ENCODE data around the gene SPDYE9. TPM values are rescaled to one million over a fixed set of nuclear protein-coding genes. Genes with fewer than 3 reads are reported as not detected.
"Not testable (repeated sequence)": the region's sequence is repeated elsewhere in the genome, so short reads cannot be mapped to it uniquely, and the experiment has no call there.

The SPDYE9 gene
- total RNA-seq (2013) = not detected
- polyA plus RNA-seq (not detected), polyA minus RNA-seq (not detected in 2 replicates), total RNA-seq (0 reads per million in 11 experiments)

- H3K4me3 ChIP-seq (replicated peaks in 1 of 3; ENCODE audit: low read depth in 2 of 3, low read length in 3 of 3); H3K4me3 Mint-ChIP-seq; H3K9me3 ChIP-seq (replicated peaks in 1 of 2; ENCODE audit: control insufficient read depth in 1 of 2, insufficient read depth in 1 of 2, low read length in 2 of 2); H4K20me1 ChIP-seq (ENCODE audit: insufficient read depth, low read length); H3K9me3 Mint-ChIP-seq; DNase-seq; H3K79me2 ChIP-seq (ENCODE audit: insufficient read depth, low read length); H3K27ac ChIP-seq (ENCODE audit: low read depth in 1 of 2, low read length in 2 of 2); H2AFZ ChIP-seq (ENCODE audit: insufficient read depth, low read depth, low read length, poor library complexity, severe bottlenecking); H3K9ac ChIP-seq (ENCODE audit: insufficient read depth, low read length, poor library complexity, severe bottlenecking); H3K27ac Mint-ChIP-seq; H3K4me2 ChIP-seq (replicated peaks; ENCODE audit: extremely low read depth, low read length, poor library complexity, severe bottlenecking); H3K27me3 ChIP-seq (ENCODE audit: control insufficient read depth in 2 of 2, insufficient read depth in 2 of 2, low read length in 2 of 2); H3K36me3 Mint-ChIP-seq; H3K4me1 ChIP-seq (ENCODE audit: control insufficient read depth in 1 of 2, insufficient read depth in 2 of 2, low read length in 2 of 2); H3K4me1 Mint-ChIP-seq; intact Hi-C loops (cut with micrococcal nuclease); H3K36me3 ChIP-seq (replicated peaks in 1 of 2; ENCODE audit: control insufficient read depth in 1 of 2, insufficient read depth in 2 of 2, low read length in 2 of 2); H3K27me3 Mint-ChIP-seq (ENCODE audit: low read depth in 3 of 3): not testable (repeated sequence)
- WGBS (ENCODE audit: insufficient coverage) = no CpG with 5 or more reads among the region's 8 CpGs
Observed at GRCh38 chr7:73085938-73086337, at the start of gene SPDYE9. SPDYE9 (minus strand) TSS chr7:73086038; CDS start chr7:73084238, 1,800 bp downstream.

GRCh38 chr7:73134866-73135265, 49.0 kb upstream of the SPDYE9 start:
- H3K27ac Mint-ChIP-seq; H3K27me3 Mint-ChIP-seq (ENCODE audit: low read depth in 3 of 3); DNase-seq; H3K4me3 Mint-ChIP-seq; H3K9me3 Mint-ChIP-seq; H3K27me3 ChIP-seq (ENCODE audit: control insufficient read depth in 2 of 2, insufficient read depth in 2 of 2, low read length in 2 of 2); H4K20me1 ChIP-seq (ENCODE audit: insufficient read depth, low read length); H3K27ac ChIP-seq (ENCODE audit: low read depth in 1 of 2, low read length in 2 of 2); H3K4me2 ChIP-seq (replicated peaks; ENCODE audit: extremely low read depth, low read length, poor library complexity, severe bottlenecking); H3K9me3 ChIP-seq (replicated peaks in 1 of 2; ENCODE audit: control insufficient read depth in 1 of 2, insufficient read depth in 1 of 2, low read length in 2 of 2); intact Hi-C loops (cut with micrococcal nuclease); H3K79me2 ChIP-seq (ENCODE audit: insufficient read depth, low read length); H2AFZ ChIP-seq (ENCODE audit: insufficient read depth, low read depth, low read length, poor library complexity, severe bottlenecking); H3K4me1 Mint-ChIP-seq; H3K36me3 ChIP-seq (replicated peaks in 1 of 2; ENCODE audit: control insufficient read depth in 1 of 2, insufficient read depth in 2 of 2, low read length in 2 of 2); H3K4me1 ChIP-seq (ENCODE audit: control insufficient read depth in 1 of 2, insufficient read depth in 2 of 2, low read length in 2 of 2); H3K4me3 ChIP-seq (replicated peaks in 1 of 3; ENCODE audit: low read depth in 2 of 3, low read length in 3 of 3); H3K9ac ChIP-seq (ENCODE audit: insufficient read depth, low read length, poor library complexity, severe bottlenecking); H3K36me3 Mint-ChIP-seq: not testable (repeated sequence)
- no CpG with 5 or more reads among the region's 2 CpGs for WGBS (ENCODE audit: insufficient coverage)

- H2AFZ ChIP-seq (ENCODE audit: insufficient read depth, low read depth, low read length, poor library complexity, severe bottlenecking); H3K4me1 Mint-ChIP-seq; H3K27me3 ChIP-seq (ENCODE audit: control insufficient read depth in 2 of 2, insufficient read depth in 2 of 2, low read length in 2 of 2); H4K20me1 ChIP-seq (ENCODE audit: insufficient read depth, low read length); H3K9me3 Mint-ChIP-seq; H3K36me3 Mint-ChIP-seq; H3K4me3 ChIP-seq (replicated peaks in 1 of 3; ENCODE audit: low read depth in 2 of 3, low read length in 3 of 3); H3K27ac Mint-ChIP-seq; H3K36me3 ChIP-seq (replicated peaks in 1 of 2; ENCODE audit: control insufficient read depth in 1 of 2, insufficient read depth in 2 of 2, low read length in 2 of 2); DNase-seq; H3K4me1 ChIP-seq (ENCODE audit: control insufficient read depth in 1 of 2, insufficient read depth in 2 of 2, low read length in 2 of 2); H3K4me3 Mint-ChIP-seq; H3K9ac ChIP-seq (ENCODE audit: insufficient read depth, low read length, poor library complexity, severe bottlenecking); H3K79me2 ChIP-seq (ENCODE audit: insufficient read depth, low read length); H3K9me3 ChIP-seq (replicated peaks in 1 of 2; ENCODE audit: control insufficient read depth in 1 of 2, insufficient read depth in 1 of 2, low read length in 2 of 2); H3K27me3 Mint-ChIP-seq (ENCODE audit: low read depth in 3 of 3); H3K27ac ChIP-seq (ENCODE audit: low read depth in 1 of 2, low read length in 2 of 2); H3K4me2 ChIP-seq (replicated peaks; ENCODE audit: extremely low read depth, low read length, poor library complexity, severe bottlenecking); intact Hi-C loops (cut with micrococcal nuclease): not testable (repeated sequence)
- WGBS (ENCODE audit: insufficient coverage) = no CpG with 5 or more reads among the region's 7 CpGs
Observed at GRCh38 chr7:73132651-73133217, 46.9 kb upstream of the SPDYE9 start.

DNA sequence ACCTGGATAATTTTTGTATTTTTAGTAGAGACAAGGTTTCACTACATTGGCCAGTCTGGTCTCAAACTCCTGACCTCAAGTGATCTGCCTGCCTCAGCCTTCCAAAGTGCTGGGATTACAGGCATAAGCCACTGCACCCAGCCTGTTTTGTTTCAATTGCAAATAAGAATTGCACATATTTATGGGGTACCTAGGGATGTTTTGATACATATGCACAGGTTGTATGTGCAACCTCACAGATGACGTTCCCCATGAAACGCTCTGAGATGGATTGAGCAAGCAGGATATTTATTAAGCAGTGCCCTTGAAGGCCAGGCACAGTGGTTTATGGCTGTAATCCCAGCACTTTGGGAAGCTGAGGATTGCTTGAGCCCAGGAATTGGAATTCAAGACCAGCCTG, 44.8 kb upstream of the SPDYE9 start:
- H3K4me1 ChIP-seq (ENCODE audit: control insufficient read depth in 1 of 2, insufficient read depth in 2 of 2, low read length in 2 of 2); H3K27ac Mint-ChIP-seq; H3K9me3 Mint-ChIP-seq; H3K27me3 ChIP-seq (ENCODE audit: control insufficient read depth in 2 of 2, insufficient read depth in 2 of 2, low read length in 2 of 2); H3K4me2 ChIP-seq (replicated peaks; ENCODE audit: extremely low read depth, low read length, poor library complexity, severe bottlenecking); H3K79me2 ChIP-seq (ENCODE audit: insufficient read depth, low read length); H3K27ac ChIP-seq (ENCODE audit: low read depth in 1 of 2, low read length in 2 of 2); intact Hi-C loops (cut with micrococcal nuclease); H3K36me3 ChIP-seq (replicated peaks in 1 of 2; ENCODE audit: control insufficient read depth in 1 of 2, insufficient read depth in 2 of 2, low read length in 2 of 2); H3K9ac ChIP-seq (ENCODE audit: insufficient read depth, low read length, poor library complexity, severe bottlenecking); H3K4me3 ChIP-seq (replicated peaks in 1 of 3; ENCODE audit: low read depth in 2 of 3, low read length in 3 of 3); H3K9me3 ChIP-seq (replicated peaks in 1 of 2; ENCODE audit: control insufficient read depth in 1 of 2, insufficient read depth in 1 of 2, low read length in 2 of 2); H4K20me1 ChIP-seq (ENCODE audit: insufficient read depth, low read length); H3K4me3 Mint-ChIP-seq; H3K4me1 Mint-ChIP-seq; H3K36me3 Mint-ChIP-seq; H2AFZ ChIP-seq (ENCODE audit: insufficient read depth, low read depth, low read length, poor library complexity, severe bottlenecking); DNase-seq; H3K27me3 Mint-ChIP-seq (ENCODE audit: low read depth in 3 of 3): not testable (repeated sequence)
- no CpG with 5 or more reads among the region's 2 CpGs for WGBS (ENCODE audit: insufficient coverage)
